B cell (primary cell): ENCODE data around the gene EFCAB7. TPM values are rescaled to one million over a fixed set of nuclear protein-coding genes. Genes with fewer than 3 reads are reported as not detected.
A peak's percentile ranks its signal among the peaks of the same experiment; 100 is the strongest.

Experiments used
- ATAC-seq: fragments of 200-7000 bp; cut with Tn5 transposase; one replicate; pipeline ENCODE4 v1.10.0; 2021; ENCODE audit warnings: low read depth, mild to moderate bottlenecking, moderate number of reproducible peaks, moderate library complexity
- CTCF ChIA-PET: fragments of 350-600 bp; sonication (Branson Sonifier 250); formaldehyde crosslinking; loops from one replicate; lab custom pipeline; 2021; ENCODE audit warnings: antibody characterized with exemption, inconsistent platforms; lab: Charles Lee
- POLR2A ChIA-PET: fragments of 350-600 bp; sonication (Branson Sonifier 250); formaldehyde crosslinking; loops from one replicate; lab custom pipeline; 2021; ENCODE audit warnings: antibody characterized with exemption; lab: Charles Lee
- DNase-seq: peaks from one replicate; pipeline ENCODE4 v3.0.0; 2013
- H2AFZ ChIP-seq: 2 replicates; pipeline ENCODE4 v1.6.1; 2012; ENCODE audit warnings: mild to moderate bottlenecking, low read depth, low read length; ENCODE audit not compliant: insufficient read depth, poor library complexity, severe bottlenecking
- H3K27ac ChIP-seq, 2 donors: 1 replicate in 1 of 2; 2 replicates in 1 of 2; pipeline ENCODE4 v1.5.1; 2012 to 2013; ENCODE audit warnings: low read length in 2 of 2, mild to moderate bottlenecking in 2 of 2, moderate library complexity in 1 of 2
- H3K27me3 ChIP-seq, 4 experiments: fragments of 200-600 bp in 1 of 4; sonication (generic) in 1 of 4; replicated peaks in 1 of 4; 1 replicate in 2 of 4; 2 replicates in 2 of 4; pipeline versions ENCODE4 v1.6.1 to v1.7.0; 2013 to 2016; ENCODE audit warnings: low read length in 3 of 4, mild to moderate bottlenecking in 2 of 4, mixed read lengths in 1 of 4, moderate library complexity in 1 of 4; ENCODE audit not compliant: insufficient read depth in 4 of 4, control insufficient read depth in 3 of 4; ENCODE audit errors: control extremely low read depth in 1 of 4
- H3K36me3 ChIP-seq, 2 experiments: replicated peaks in 1 of 2; 1 replicate in 1 of 2; 2 replicates in 1 of 2; pipeline versions ENCODE4 v1.6.1 to v1.7.1; 2013; ENCODE audit warnings: low read length in 1 of 2; ENCODE audit not compliant: insufficient read depth in 2 of 2, control insufficient read depth in 1 of 2; ENCODE audit errors: control extremely low read depth in 1 of 2, extremely low read depth in 1 of 2
- H3K4me1 ChIP-seq, 2 donors: fragments of 200-600 bp in 1 of 2; sonication (generic) in 1 of 2; 1 replicate in 1 of 2; 2 replicates in 1 of 2; pipeline versions ENCODE4 v1.5.1 to v1.6.1; 2013 to 2017; ENCODE audit warnings: low read length in 2 of 2; ENCODE audit not compliant: control insufficient read depth in 2 of 2, insufficient read depth in 2 of 2
- H3K4me2 ChIP-seq: replicated peaks from 2 replicates; pipeline ENCODE3; 2012; ENCODE audit warnings: mild to moderate bottlenecking, low read depth, low read length; ENCODE audit not compliant: poor library complexity, severe bottlenecking
- H3K4me3 ChIP-seq, 5 experiments: fragments of 200-600 bp in 1 of 5; sonication (generic) in 1 of 5; 1 replicate in 3 of 5; 2 replicates in 2 of 5; pipeline versions ENCODE4 v1.5.1 to v1.7.0; 2011 to 2016; ENCODE audit warnings: low read length in 4 of 5, mild to moderate bottlenecking in 4 of 5, low read depth in 2 of 5, control low read depth in 1 of 5, moderate library complexity in 1 of 5; ENCODE audit not compliant: insufficient read depth in 1 of 5; ENCODE audit errors: control extremely low read depth in 1 of 5, extremely low read depth in 1 of 5
- H3K79me2 ChIP-seq: fragments of 200-600 bp; sonication (generic); one replicate; pipeline ENCODE4 v1.6.0; 2016; ENCODE audit warnings: low read length; ENCODE audit not compliant: control insufficient read depth, insufficient read depth
- H3K9ac ChIP-seq: fragments of 200-600 bp; sonication (generic); 2 replicates; pipeline ENCODE4 v1.6.1; 2017; ENCODE audit warnings: mild to moderate bottlenecking, low read length, moderate library complexity
- H3K9me3 ChIP-seq, 3 donors: one replicate each; pipeline versions ENCODE4 v1.6.1 to v1.7.1; 2013; ENCODE audit warnings: low read length in 2 of 3; ENCODE audit not compliant: control insufficient read depth in 2 of 3, insufficient read depth in 1 of 3; ENCODE audit errors: control extremely low read depth in 1 of 3
- H4K20me1 ChIP-seq: 2 replicates; pipeline ENCODE4 v1.6.0; 2012; ENCODE audit warnings: mild to moderate bottlenecking, low read length; ENCODE audit not compliant: insufficient read depth, control insufficient read depth, poor library complexity, severe bottlenecking
- H3K27ac Mint-ChIP-seq: one replicate; pipeline ENCODE4 v1.8.0; 2021; ENCODE audit warnings: mixed read lengths
- H3K27me3 Mint-ChIP-seq: one replicate; pipeline ENCODE4 v1.8.0; 2021; ENCODE audit warnings: mixed read lengths
- H3K4me1 Mint-ChIP-seq: one replicate; pipeline ENCODE4 v1.8.0; 2021; ENCODE audit warnings: mixed read lengths
- H3K4me3 Mint-ChIP-seq: one replicate; pipeline ENCODE4 v1.8.0; 2021; ENCODE audit warnings: mixed read lengths
- H3K9me3 Mint-ChIP-seq: one replicate; pipeline ENCODE4 v1.8.0; 2022; ENCODE audit warnings: mixed read lengths; ENCODE audit not compliant: insufficient read depth
- CTCF ChIP-seq: fragments of 200-600 bp; IDR thresholded peaks from one replicate; pipeline ENCODE4 v1.8.0; 2022; ENCODE audit warnings: antibody characterized with exemption, mild to moderate bottlenecking
- EZH2 ChIP-seq: IDR thresholded peaks from 2 replicates; pipeline ENCODE4 v1.6.1; 2012; ENCODE audit warnings: borderline replicate concordance, low read depth, mild to moderate bottlenecking, moderate library complexity, low read length; ENCODE audit not compliant: insufficient read depth, poor library complexity, severe bottlenecking
- WGBS: methylation state at CpG from one replicate; pipeline ENCODE4 v1.1.5; 2013; ENCODE audit warnings: missing lambda C conversion rate; ENCODE audit not compliant: insufficient coverage; 5-methylcytosine and 5-hydroxymethylcytosine counted together
- intact Hi-C: fragments of 100-400 bp; cut with micrococcal nuclease; formaldehyde crosslinking; loops from one replicate; pipeline ENCODE4 v1.10.0; 2022
- polyA plus RNA-seq: library from polyadenylated mRNA; depleted of rRNA; stranded (reverse); fragments of >200 nt; gene quantifications from 2 replicates; pipeline ENCODE4 v1.2.3, GENCODE V29; 2012
- total RNA-seq, 2 donors: library from RNA; stranded (reverse); fragments of 120-200 nt in 1 of 2; gene quantifications; 1 replicate in 1 of 2; 2 replicates in 1 of 2; pipeline versions ENCODE4 v1.2.3 to v1.2.4, GENCODE V29; 2013 to 2022

Gene EFCAB7
- total and polyA plus RNA-seq, 2 donors (not counting 1 experiment from before 2014, with no cell fraction given): 3.6 to 11.2 TPM

GRCh38 chr1:63593886-63594605 is 70.7 kb downstream of the EFCAB7 start:
- ChIA-PET CTCF (interaction anchor here (2.8 kb wide), 1 partner anchor 18 kb away, joined by 16 read pairs; no protein-coding TSS in a partner anchor), POLR2A (interaction anchor here (0.5 kb wide), 1 partner anchor 71 kb away, joined by 3 read pairs; the partner anchor contains the start of gene ITGB3BP)
- peak; percentile 81 for DNase-seq
- Histone ChIP-seq H3K4me2 (peak overlapping the region; percentile 88), H3K27me3 (no peaks in the 10 kb centered on the region), H3K4me3 (peak overlapping the region; percentile 32 to 92 (median 80)), H4K20me1 (no peaks in the 10 kb centered on the region), H3K36me3 (no peaks in the 10 kb centered on the region), H3K9ac (peak overlapping the region; percentile 72), H3K4me1 (peaks cover 6 to 9% of the 10 kb centered on the region in 2 donors), H3K27ac (peak overlapping the region; percentile 78 to 88), H2AFZ (peak overlapping the region; percentile 90), H3K79me2 (peaks cover 3% of the 10 kb centered on the region), H3K9me3 (no peaks in the 10 kb centered on the region)
- peak overlapping the region; percentile 98 for H3K27ac Mint-ChIP-seq
- intact Hi-C loops: loop anchor here (1.0 to 10.0 kb wide), 6 partner anchors 71 to 1471 kb away; partner anchors contain the start of genes ALG6, ATG4C, EFCAB7 and ITGB3BP
- no peaks in the 10 kb centered on the region for H3K9me3 Mint-ChIP-seq
- H3K27me3 Mint-ChIP-seq: no peaks in the 10 kb centered on the region
- ATAC-seq: peak; percentile 52
- H3K4me3 Mint-ChIP-seq: peak overlapping the region; percentile 98
- TF ChIP-seq CTCF (no peak), EZH2 (no peak)
- WGBS: under 1% methylated on average over 49 of the region's 55 CpGs
- H3K4me1 Mint-ChIP-seq: peaks cover 13% of the 10 kb centered on the region

DNA sequence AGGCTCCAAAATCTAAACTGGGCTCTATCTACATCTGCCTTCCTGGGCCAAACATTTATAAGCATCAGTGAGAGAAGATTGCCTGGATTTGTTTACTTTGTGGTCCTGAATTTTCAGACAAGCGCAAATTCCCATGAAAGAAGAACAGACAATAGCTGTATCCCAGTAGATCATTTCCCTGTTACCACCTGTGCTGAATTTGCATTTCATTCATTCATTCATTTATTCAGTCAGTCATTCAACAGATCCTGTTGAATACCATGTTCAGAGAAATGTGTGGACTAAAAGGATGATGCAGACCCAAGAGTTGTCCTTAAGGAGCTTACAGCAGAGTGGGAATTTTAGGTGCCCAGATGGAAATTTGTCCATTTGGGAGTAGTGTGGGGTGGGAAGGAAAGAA is 72.1 kb downstream of the EFCAB7 start:
- Histone ChIP-seq H4K20me1 (no peaks in the 10 kb centered on the region), H3K9ac (no peak overlapping the region), H3K27ac (no peak overlapping the region), H3K4me1 (peaks cover 6 to 9% of the 10 kb centered on the region in 2 donors), H3K36me3 (no peaks in the 10 kb centered on the region), H3K79me2 (peaks cover 3% of the 10 kb centered on the region), H2AFZ (no peak overlapping the region), H3K4me2 (no peak overlapping the region), H3K4me3 (no peak overlapping the region), H3K27me3 (no peaks in the 10 kb centered on the region), H3K9me3 (no peaks in the 10 kb centered on the region)
- Mint-ChIP-seq H3K4me3 (peak overlapping the region; percentile 44), H3K4me1 (peaks cover 13% of the 10 kb centered on the region), H3K27ac (no peak overlapping the region), H3K27me3 (no peaks in the 10 kb centered on the region), H3K9me3 (no peaks in the 10 kb centered on the region)
- DNase-seq (no peak), ATAC-seq (no peak)
- WGBS: no CpG with 5 or more reads among the region's 1 CpG
- CTCF ChIA-PET: interaction anchor here (0.7 to 1.1 kb wide), 2 partner anchors 21 to 541 kb away, joined by 3 to 4 read pairs; no protein-coding TSS in a partner anchor
- POLR2A ChIA-PET: no interaction called here
- TF ChIP-seq EZH2: no peak
- intact Hi-C loops: loop anchor here (10.0 kb wide), 2 partner anchors 299 to 1469 kb away; no protein-coding TSS in a partner anchor
